Activated naive CD8-positive, alpha-beta T cell treated with anti-CD3 and anti-CD28 coated beads, Interleukin-2, amount 10 ng/mL, durations not matched to agents 7 days and 5 days (primary cell): ENCODE measurements around the gene PMM2. TPM values are rescaled to one million over a fixed set of nuclear protein-coding genes. Genes with fewer than 3 reads are reported as not detected.
"Not testable (repeated sequence)": the region's sequence is repeated elsewhere in the genome, so short reads cannot be mapped to it uniquely, and the experiment has no call there.

Experiments used
- ATAC-seq: fragments of 150-1000 bp; cut with Tn5 transposase; one replicate; pipeline ENCODE4 v1.10.0; 2021; ENCODE audit warnings: low read depth, moderate library complexity
- POLR2A ChIA-PET: fragments of 350-600 bp; sonication (Branson Sonifier 250); formaldehyde crosslinking; loops from one replicate; lab custom pipeline; 2021; ENCODE audit warnings: antibody characterized with exemption; lab: Charles Lee
- DNase-seq: peaks from one replicate; pipeline ENCODE4 v3.0.0; 2021
- H3K27ac Mint-ChIP-seq: one replicate; pipeline ENCODE4 v1.8.0; 2022; ENCODE audit warnings: mild to moderate bottlenecking, mixed read lengths
- H3K27me3 Mint-ChIP-seq: one replicate; pipeline ENCODE4 v1.8.0; 2022; ENCODE audit warnings: mild to moderate bottlenecking, moderate library complexity, mixed read lengths
- H3K36me3 Mint-ChIP-seq: one replicate; pipeline ENCODE4 v1.8.0; 2021; ENCODE audit warnings: mild to moderate bottlenecking, mixed read lengths
- H3K4me1 Mint-ChIP-seq: one replicate; pipeline ENCODE4 v1.8.0; 2021; ENCODE audit warnings: mixed read lengths
- H3K4me3 Mint-ChIP-seq: one replicate; pipeline ENCODE4 v1.8.0; 2022; ENCODE audit warnings: mild to moderate bottlenecking, moderate library complexity, mixed read lengths
- H3K9me3 Mint-ChIP-seq: one replicate; pipeline ENCODE4 v1.8.0; 2021; ENCODE audit warnings: mixed read lengths
- total RNA-seq, 2 experiments: library from RNA; stranded (reverse); gene quantifications; one replicate each; pipeline ENCODE4 v1.2.3, GENCODE V29; 2021

Gene PMM2
- total RNA-seq, 2 experiments from 2014 or later = 36.4 to 38.5 TPM

DNA sequence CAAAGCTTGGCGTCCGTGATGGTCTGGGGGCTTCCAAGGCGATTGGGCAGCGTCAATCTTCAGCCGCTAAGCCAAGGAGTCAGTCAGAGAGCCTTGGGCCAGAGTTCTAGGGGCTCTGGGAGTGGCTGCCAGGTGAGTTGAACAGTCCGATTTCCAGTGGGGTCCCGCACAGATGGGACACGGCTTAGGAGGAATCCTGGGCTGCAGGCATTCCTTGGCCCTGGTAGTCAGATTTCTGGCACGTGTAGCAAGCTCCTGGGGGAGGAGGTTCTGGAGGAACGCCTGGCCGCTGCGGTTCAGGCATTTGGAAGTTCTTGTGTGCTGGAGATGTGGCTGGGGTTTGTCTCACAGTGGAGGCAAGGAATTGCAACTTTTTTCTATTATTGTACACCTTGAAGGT lies 45.7 kb downstream of the PMM2 start:
- H3K27ac Mint-ChIP-seq, H3K36me3 Mint-ChIP-seq, H3K4me3 Mint-ChIP-seq: not testable (repeated sequence)

GRCh38 chr16:8845699-8846298 lies 48.2 kb downstream of the PMM2 start:
- no peak overlapping the region for H3K4me3 Mint-ChIP-seq
- no peaks in the 10 kb centered on the region for H3K27me3 Mint-ChIP-seq
- POLR2A ChIA-PET = no interaction called here
- no peak for ATAC-seq
- no peak overlapping the region for H3K27ac Mint-ChIP-seq
- H3K9me3 Mint-ChIP-seq = no peaks in the 10 kb centered on the region
- peaks cover 9% of the 10 kb centered on the region for H3K36me3 Mint-ChIP-seq
- H3K4me1 Mint-ChIP-seq = peaks cover 5% of the 10 kb centered on the region
- DNase-seq = no peak

More for the DNA sequence above, 45.7 kb downstream of the PMM2 start:
- H3K4me1 Mint-ChIP-seq, H3K9me3 Mint-ChIP-seq, ATAC-seq, H3K27me3 Mint-ChIP-seq, DNase-seq, POLR2A ChIA-PET: not testable (repeated sequence)

- no peak for ATAC-seq
- H3K36me3 Mint-ChIP-seq = peaks cover 11% of the 10 kb centered on the region
- H3K27me3 Mint-ChIP-seq = no peaks in the 10 kb centered on the region
- no peak overlapping the region for H3K4me3 Mint-ChIP-seq
- POLR2A ChIA-PET = no interaction called here
- no peaks in the 10 kb centered on the region for H3K9me3 Mint-ChIP-seq
- peaks cover 9% of the 10 kb centered on the region for H3K4me1 Mint-ChIP-seq
- H3K27ac Mint-ChIP-seq = no peak overlapping the region
- DNase-seq = no peak
These were observed 48.8 kb downstream of the PMM2 start for GRCh38 chr16:8846401-8846932.

DNA sequence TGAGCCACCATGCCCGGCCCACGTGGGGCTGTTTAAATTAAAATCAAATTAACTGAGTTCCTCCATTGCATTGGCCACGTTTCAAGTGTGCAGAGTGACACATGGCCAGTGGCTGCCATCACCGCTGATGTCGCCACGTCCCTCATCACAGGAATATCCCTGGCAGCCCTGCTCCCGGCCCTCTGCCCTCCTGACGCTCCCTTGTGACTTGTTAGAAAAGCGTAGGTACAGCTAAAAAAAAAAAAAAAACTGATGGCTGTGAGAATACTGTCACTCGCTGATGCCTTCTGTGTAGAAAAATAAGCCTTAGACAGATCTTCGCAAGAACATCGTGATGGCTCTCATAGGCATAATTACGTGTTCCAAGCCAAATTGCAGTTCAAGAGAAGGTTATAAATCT lies 49.5 kb downstream of the PMM2 start:
- no peak overlapping the region for H3K27ac Mint-ChIP-seq
- H3K9me3 Mint-ChIP-seq = no peaks in the 10 kb centered on the region
- ATAC-seq (no peak), DNase-seq (no peak)
- peaks cover 15% of the 10 kb centered on the region for H3K36me3 Mint-ChIP-seq
- POLR2A ChIA-PET = interaction anchor here (0.7 kb wide), 1 partner anchor 250 kb away, joined by 3 read pairs; no protein-coding TSS in a partner anchor
- no peaks in the 10 kb centered on the region for H3K27me3 Mint-ChIP-seq
- peaks cover 10% of the 10 kb centered on the region for H3K4me1 Mint-ChIP-seq
- no peak overlapping the region for H3K4me3 Mint-ChIP-seq

GRCh38 chr16:8847623-8848022 lies 50.0 kb downstream of the PMM2 start:
- H3K4me3 Mint-ChIP-seq = no peak overlapping the region
- peaks cover 10% of the 10 kb centered on the region for H3K4me1 Mint-ChIP-seq
- H3K36me3 Mint-ChIP-seq = peaks cover 15% of the 10 kb centered on the region
- POLR2A ChIA-PET = interaction anchor here (0.7 to 1.8 kb wide), 2 partner anchors 32 to 251 kb away, joined by 3 to 6 read pairs; no protein-coding TSS in a partner anchor
- H3K9me3 Mint-ChIP-seq = no peaks in the 10 kb centered on the region
- DNase-seq = no peak
- ATAC-seq = no peak
- no peaks in the 10 kb centered on the region for H3K27me3 Mint-ChIP-seq
- no peak overlapping the region for H3K27ac Mint-ChIP-seq

- Mint-ChIP-seq H3K9me3 (no peaks in the 10 kb centered on the region), H3K36me3 (peaks cover 15% of the 10 kb centered on the region), H3K4me3 (no peak overlapping the region), H3K4me1 (peaks cover 14% of the 10 kb centered on the region), H3K27ac (no peak overlapping the region), H3K27me3 (no peaks in the 10 kb centered on the region)
- POLR2A ChIA-PET = interaction anchor here (0.6 to 1.8 kb wide), 3 partner anchors 22 to 31 kb away, joined by 3 to 6 read pairs (median 4); no protein-coding TSS in a partner anchor
- ATAC-seq (no peak), DNase-seq (no peak)
These were observed 50.7 kb downstream of the PMM2 start for GRCh38 chr16:8848231-8848938.

- H3K4me3 Mint-ChIP-seq = no peak overlapping the region
- ATAC-seq = no peak
- DNase-seq = no peak
- no peaks in the 10 kb centered on the region for H3K27me3 Mint-ChIP-seq
- peaks cover 14% of the 10 kb centered on the region for H3K36me3 Mint-ChIP-seq
- peaks cover 16% of the 10 kb centered on the region for H3K4me1 Mint-ChIP-seq
- POLR2A ChIA-PET = interaction anchor here (1.1 to 1.8 kb wide), 2 partner anchors 31 to 32 kb away, joined by 3 to 6 read pairs; no protein-coding TSS in a partner anchor
- H3K9me3 Mint-ChIP-seq = no peaks in the 10 kb centered on the region
- H3K27ac Mint-ChIP-seq = peak overlapping the region; percentile 25
These were observed 51.3 kb downstream of the PMM2 start for GRCh38 chr16:8848939-8849391.

DNA sequence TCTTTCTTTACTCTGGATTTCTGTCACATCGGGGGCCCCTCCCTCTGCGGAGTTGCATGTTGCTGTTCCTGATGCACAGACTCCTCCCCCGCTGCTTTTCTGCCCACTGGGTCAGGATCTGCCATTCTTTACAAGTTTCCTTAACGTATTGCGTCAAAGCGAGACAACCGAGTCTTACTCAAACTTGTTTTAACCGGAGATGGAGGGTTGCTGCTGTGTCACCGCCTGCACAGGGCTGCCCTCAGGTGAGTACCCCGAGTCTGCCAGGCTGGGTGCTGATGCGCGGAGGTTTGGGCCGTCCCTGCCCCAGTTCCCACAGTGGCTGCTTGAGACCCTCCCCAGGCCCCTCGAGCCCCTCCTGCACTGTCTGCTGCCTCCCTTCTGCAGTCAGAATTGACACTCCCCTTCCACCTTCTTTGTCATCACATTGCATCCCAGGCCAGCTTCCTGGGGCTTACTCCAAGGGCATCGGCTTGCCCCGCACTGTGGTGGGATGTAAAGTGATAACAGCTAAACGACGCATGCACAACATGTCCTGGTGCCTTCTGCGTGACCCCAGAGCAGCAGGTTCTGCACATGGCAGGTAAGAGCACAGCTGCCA lies 51.9 kb downstream of the PMM2 start:
- POLR2A ChIA-PET = interaction anchor here (0.6 to 1.8 kb wide), 4 partner anchors 19 to 33 kb away, joined by 3 to 6 read pairs (median 4); partner anchors contain the start of gene CARHSP1
- peaks cover 12% of the 10 kb centered on the region for H3K36me3 Mint-ChIP-seq
- ATAC-seq (no peak), DNase-seq (no peak)
- peak overlapping the region; percentile 61 for H3K27ac Mint-ChIP-seq
- peaks cover 16% of the 10 kb centered on the region for H3K4me1 Mint-ChIP-seq
- H3K27me3 Mint-ChIP-seq = no peaks in the 10 kb centered on the region
- H3K4me3 Mint-ChIP-seq = no peak overlapping the region
- no peaks in the 10 kb centered on the region for H3K9me3 Mint-ChIP-seq

GRCh38 chr16:8850279-8850885 lies 52.7 kb downstream of the PMM2 start:
- DNase-seq = no peak
- Mint-ChIP-seq H3K4me1 (peaks cover 21% of the 10 kb centered on the region), H3K27ac (peak overlapping the region; percentile 83), H3K27me3 (no peaks in the 10 kb centered on the region), H3K9me3 (no peaks in the 10 kb centered on the region), H3K36me3 (peaks cover 18% of the 10 kb centered on the region), H3K4me3 (peak overlapping the region; percentile 50)
- peak; percentile 31 for ATAC-seq
- POLR2A ChIA-PET = interaction anchor here (0.6 to 1.8 kb wide), 4 partner anchors 18 to 52 kb away, joined by 3 to 9 read pairs (median 4); partner anchors contain the start of gene CARHSP1

- peaks cover 26% of the 10 kb centered on the region for H3K36me3 Mint-ChIP-seq
- ATAC-seq (no peak), DNase-seq (no peak)
- H3K27me3 Mint-ChIP-seq = no peaks in the 10 kb centered on the region
- H3K4me1 Mint-ChIP-seq = peaks cover 28% of the 10 kb centered on the region
- peak overlapping the region; percentile 35 for H3K27ac Mint-ChIP-seq
- H3K4me3 Mint-ChIP-seq = no peak overlapping the region
- no peaks in the 10 kb centered on the region for H3K9me3 Mint-ChIP-seq
- POLR2A ChIA-PET = interaction anchor here (0.5 to 1.8 kb wide), 3 partner anchors 17 to 245 kb away, joined by 3 to 9 read pairs (median 4); partner anchors contain the start of gene CARHSP1
These were observed 54.2 kb downstream of the PMM2 start for GRCh38 chr16:8851761-8852403.

DNA sequence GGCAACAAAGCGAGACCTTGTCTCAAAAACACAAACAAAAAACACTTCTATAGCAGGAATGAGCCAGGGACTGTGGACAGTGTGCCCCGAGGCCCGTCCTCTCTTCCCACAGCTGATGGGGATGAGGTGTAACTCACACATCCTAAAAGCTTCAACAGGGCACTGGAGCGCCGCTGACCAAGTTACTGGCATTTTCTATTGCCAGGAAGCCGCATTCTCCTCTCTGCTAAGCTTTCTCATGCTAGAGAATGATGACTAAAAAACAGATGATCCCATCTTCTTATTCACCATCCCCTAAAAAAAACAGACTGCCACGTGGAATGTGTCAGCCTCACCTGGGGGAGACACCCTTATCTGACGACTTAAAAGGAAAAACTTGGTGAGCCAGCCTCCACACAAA lies 54.9 kb downstream of the PMM2 start:
- POLR2A ChIA-PET = interaction anchor here (1.4 to 2.0 kb wide), 3 partner anchors 11 to 16 kb away, joined by 3 to 16 read pairs (median 9); partner anchors contain the start of gene CARHSP1
- H3K27ac Mint-ChIP-seq = peak overlapping the region; percentile 58
- H3K4me1 Mint-ChIP-seq = peaks cover 29% of the 10 kb centered on the region
- no peaks in the 10 kb centered on the region for H3K9me3 Mint-ChIP-seq
- DNase-seq (no peak), ATAC-seq (no peak)
- no peaks in the 10 kb centered on the region for H3K27me3 Mint-ChIP-seq
- H3K36me3 Mint-ChIP-seq = peaks cover 28% of the 10 kb centered on the region
- no peak overlapping the region for H3K4me3 Mint-ChIP-seq

GRCh38 chr16:8853150-8853549 lies 55.5 kb downstream of the PMM2 start:
- Mint-ChIP-seq H3K4me3 (no peak overlapping the region), H3K36me3 (peaks cover 32% of the 10 kb centered on the region), H3K27me3 (no peaks in the 10 kb centered on the region), H3K27ac (peak overlapping the region; percentile 58), H3K4me1 (peaks cover 33% of the 10 kb centered on the region), H3K9me3 (no peaks in the 10 kb centered on the region)
- no peak for DNase-seq
- ATAC-seq = no peak
- POLR2A ChIA-PET = interaction anchor here (1.4 to 2.0 kb wide), 2 partner anchors 11 to 15 kb away, joined by 3 to 16 read pairs; partner anchors contain the start of gene CARHSP1
